ENCODE measurements around the gene F5. TPM values are rescaled to one million over a fixed set of nuclear protein-coding genes. Genes with fewer than 3 reads are reported as not detected.

F5 gene
- total and polyA plus RNA-seq, 2 of the 13 experiments (the other 11 are each of a cell fraction or from before 2014, with no cell fraction given), result 38.3 to 64.0 TPM

GRCh38 chr1:169588112-169588511, 1.8 kb upstream of the F5 start (continued):
- TF ChIP-seq LBX2 (CRISPR knock-in tag; IDR thresholded peaks at IDR 0.05; ENCODE audit: borderline replicate concordance) (no peak), ZBTB4 (CRISPR knock-in tag; IDR thresholded peaks at IDR 0.05; ENCODE audit: borderline replicate concordance) (no peak), TRIM24 (CRISPR knock-in tag; IDR thresholded peaks at IDR 0.05) (no peak), THRA (CRISPR knock-in tag; IDR thresholded peaks at IDR 0.05; ENCODE audit: borderline replicate concordance) (peak; percentile 29; the same call in 1 of the 2 replicates), NFYB (CRISPR knock-in tag; IDR thresholded peaks at IDR 0.05) (no peak), ZNF264 (CRISPR knock-in tag; IDR thresholded peaks at IDR 0.05) (peak; percentile 41; the same call in 1 of the 2 replicates), ZBTB3 (CRISPR knock-in tag; IDR thresholded peaks at IDR 0.05; ENCODE audit: borderline replicate concordance, low read depth) (no peak), SIN3A (IDR thresholded peaks at IDR 0.05; ENCODE audit: borderline replicate concordance, low read depth, low read length) (no peak), PCBP2 (optimal IDR thresholded peaks at IDR 0.05; ENCODE audit: low read depth, low read length, poor library complexity, severe bottlenecking) (no peak), ZNF460 (CRISPR knock-in tag; IDR thresholded peaks at IDR 0.05; ENCODE audit: borderline replicate concordance) (no peak), HDAC1 (CRISPR knock-in tag; IDR thresholded peaks at IDR 0.05) (peak; percentile 48; the same call in 1 of the 2 replicates), ZNF644 (CRISPR knock-in tag; IDR thresholded peaks at IDR 0.05; ENCODE audit: low read depth) (0 out of 2 replicates have a peak, but pooled peaks have one; percentile 21), ZNF615 (CRISPR knock-in tag; IDR thresholded peaks at IDR 0.05; ENCODE audit: borderline replicate concordance) (no peak), HNF4G (IDR thresholded peaks at IDR 0.05; ENCODE audit: borderline replicate concordance, low read depth, low read length) (peak; percentile 83), HNF4G (CRISPR knock-in tag; IDR thresholded peaks at IDR 0.05; ENCODE audit: borderline replicate concordance, low read depth) (no peak), KLF11 (CRISPR knock-in tag; IDR thresholded peaks at IDR 0.05) (no peak)
- TF ChIP-seq, protein P1, sequence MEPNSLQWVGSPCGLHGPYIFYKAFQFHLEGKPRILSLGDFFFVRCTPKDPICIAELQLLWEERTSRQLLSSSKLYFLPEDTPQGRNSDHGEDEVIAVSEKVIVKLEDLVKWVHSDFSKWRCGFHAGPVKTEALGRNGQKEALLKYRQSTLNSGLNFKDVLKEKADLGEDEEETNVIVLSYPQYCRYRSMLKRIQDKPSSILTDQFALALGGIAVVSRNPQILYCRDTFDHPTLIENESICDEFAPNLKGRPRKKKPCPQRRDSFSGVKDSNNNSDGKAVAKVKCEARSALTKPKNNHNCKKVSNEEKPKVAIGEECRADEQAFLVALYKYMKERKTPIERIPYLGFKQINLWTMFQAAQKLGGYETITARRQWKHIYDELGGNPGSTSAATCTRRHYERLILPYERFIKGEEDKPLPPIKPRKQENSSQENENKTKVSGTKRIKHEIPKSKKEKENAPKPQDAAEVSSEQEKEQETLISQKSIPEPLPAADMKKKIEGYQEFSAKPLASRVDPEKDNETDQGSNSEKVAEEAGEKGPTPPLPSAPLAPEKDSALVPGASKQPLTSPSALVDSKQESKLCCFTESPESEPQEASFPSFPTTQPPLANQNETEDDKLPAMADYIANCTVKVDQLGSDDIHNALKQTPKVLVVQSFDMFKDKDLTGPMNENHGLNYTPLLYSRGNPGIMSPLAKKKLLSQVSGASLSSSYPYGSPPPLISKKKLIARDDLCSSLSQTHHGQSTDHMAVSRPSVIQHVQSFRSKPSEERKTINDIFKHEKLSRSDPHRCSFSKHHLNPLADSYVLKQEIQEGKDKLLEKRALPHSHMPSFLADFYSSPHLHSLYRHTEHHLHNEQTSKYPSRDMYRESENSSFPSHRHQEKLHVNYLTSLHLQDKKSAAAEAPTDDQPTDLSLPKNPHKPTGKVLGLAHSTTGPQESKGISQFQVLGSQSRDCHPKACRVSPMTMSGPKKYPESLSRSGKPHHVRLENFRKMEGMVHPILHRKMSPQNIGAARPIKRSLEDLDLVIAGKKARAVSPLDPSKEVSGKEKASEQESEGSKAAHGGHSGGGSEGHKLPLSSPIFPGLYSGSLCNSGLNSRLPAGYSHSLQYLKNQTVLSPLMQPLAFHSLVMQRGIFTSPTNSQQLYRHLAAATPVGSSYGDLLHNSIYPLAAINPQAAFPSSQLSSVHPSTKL (CRISPR knock-in tag; IDR thresholded peaks at IDR 0.05), result peak; percentile 84
- TF ChIP-seq, protein P2, sequence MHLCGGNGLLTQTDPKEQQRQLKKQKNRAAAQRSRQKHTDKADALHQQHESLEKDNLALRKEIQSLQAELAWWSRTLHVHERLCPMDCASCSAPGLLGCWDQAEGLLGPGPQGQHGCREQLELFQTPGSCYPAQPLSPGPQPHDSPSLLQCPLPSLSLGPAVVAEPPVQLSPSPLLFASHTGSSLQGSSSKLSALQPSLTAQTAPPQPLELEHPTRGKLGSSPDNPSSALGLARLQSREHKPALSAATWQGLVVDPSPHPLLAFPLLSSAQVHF (CRISPR knock-in tag; IDR thresholded peaks at IDR 0.05), result no peak
- TF ChIP-seq, protein P3, sequence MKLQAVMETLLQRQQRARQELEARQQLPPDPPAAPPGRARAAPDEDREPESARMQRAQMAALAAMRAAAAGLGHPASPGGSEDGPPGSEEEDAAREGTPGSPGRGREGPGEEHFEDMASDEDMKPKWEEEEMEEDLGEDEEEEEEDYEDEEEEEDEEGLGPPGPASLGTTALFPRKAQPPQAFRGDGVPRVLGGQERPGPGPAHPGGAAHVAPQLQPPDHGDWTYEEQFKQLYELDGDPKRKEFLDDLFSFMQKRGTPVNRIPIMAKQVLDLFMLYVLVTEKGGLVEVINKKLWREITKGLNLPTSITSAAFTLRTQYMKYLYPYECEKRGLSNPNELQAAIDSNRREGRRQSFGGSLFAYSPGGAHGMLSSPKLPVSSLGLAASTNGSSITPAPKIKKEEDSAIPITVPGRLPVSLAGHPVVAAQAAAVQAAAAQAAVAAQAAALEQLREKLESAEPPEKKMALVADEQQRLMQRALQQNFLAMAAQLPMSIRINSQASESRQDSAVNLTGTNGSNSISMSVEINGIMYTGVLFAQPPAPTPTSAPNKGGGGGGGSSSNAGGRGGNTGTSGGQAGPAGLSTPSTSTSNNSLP (IDR thresholded peaks at IDR 0.05; ENCODE audit: low read depth, low read length), result peak; percentile 95

All from HepG2 (cell line).